ENCODE results near the gene PCDHGA8.

DNA sequence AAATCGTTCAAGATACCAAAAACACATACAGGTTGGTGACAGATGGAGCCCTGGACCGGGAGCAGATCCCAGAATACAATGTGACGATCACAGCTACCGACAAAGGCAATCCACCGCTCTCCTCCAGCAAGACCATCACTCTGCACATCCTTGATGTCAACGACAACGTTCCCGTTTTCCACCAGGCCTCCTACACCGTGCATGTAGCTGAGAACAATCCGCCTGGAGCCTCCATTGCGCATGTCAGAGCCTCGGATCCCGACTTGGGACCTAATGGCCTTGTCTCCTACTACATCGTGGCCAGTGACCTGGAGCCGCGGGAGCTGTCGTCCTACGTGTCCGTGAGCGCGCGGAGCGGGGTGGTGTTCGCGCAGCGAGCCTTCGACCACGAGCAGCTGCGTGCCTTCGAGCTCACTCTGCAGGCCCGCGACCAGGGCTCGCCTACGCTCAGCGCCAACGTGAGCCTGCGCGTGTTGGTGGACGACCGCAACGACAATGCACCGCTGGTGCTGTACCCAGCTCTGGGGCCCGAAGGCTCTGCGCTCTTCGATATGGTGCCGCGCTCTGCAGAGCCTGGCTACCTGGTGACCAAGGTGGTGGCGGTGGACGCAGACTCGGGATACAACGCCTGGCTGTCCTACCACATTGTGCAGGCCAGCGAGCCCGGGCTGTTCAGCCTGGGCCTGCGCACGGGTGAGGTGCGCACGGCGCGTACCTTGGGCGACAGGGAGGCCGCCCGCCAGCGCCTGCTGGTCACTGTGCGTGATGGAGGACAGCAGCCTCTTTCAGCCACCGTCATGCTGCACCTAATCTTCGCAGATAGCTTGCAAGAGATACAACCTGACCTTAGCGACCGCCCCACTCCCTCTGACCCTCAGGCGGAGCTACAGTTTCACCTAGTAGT lies 20.6 kb upstream of the PCDHGA8 start:
- TF ChIP-seq, protein P1, sequence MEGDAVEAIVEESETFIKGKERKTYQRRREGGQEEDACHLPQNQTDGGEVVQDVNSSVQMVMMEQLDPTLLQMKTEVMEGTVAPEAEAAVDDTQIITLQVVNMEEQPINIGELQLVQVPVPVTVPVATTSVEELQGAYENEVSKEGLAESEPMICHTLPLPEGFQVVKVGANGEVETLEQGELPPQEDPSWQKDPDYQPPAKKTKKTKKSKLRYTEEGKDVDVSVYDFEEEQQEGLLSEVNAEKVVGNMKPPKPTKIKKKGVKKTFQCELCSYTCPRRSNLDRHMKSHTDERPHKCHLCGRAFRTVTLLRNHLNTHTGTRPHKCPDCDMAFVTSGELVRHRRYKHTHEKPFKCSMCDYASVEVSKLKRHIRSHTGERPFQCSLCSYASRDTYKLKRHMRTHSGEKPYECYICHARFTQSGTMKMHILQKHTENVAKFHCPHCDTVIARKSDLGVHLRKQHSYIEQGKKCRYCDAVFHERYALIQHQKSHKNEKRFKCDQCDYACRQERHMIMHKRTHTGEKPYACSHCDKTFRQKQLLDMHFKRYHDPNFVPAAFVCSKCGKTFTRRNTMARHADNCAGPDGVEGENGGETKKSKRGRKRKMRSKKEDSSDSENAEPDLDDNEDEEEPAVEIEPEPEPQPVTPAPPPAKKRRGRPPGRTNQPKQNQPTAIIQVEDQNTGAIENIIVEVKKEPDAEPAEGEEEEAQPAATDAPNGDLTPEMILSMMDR (conservative IDR thresholded peaks at IDR 0.05; ENCODE audit: low read length) = no peak
- TF ChIP-seq EZH2phosphoT487 (IDR thresholded peaks at IDR 0.05; ENCODE audit: borderline replicate concordance, low read depth, low read length) = no peak
